Kidney tubule cell (primary cell): Measurements from ENCODE around the gene GPSM1.

Experiments used
- DNase-seq: peaks from one replicate; pipeline ENCODE4 v3.0.0-alpha.2; 2018; ENCODE audit warnings: low spot score

Gene GPSM1

DNA sequence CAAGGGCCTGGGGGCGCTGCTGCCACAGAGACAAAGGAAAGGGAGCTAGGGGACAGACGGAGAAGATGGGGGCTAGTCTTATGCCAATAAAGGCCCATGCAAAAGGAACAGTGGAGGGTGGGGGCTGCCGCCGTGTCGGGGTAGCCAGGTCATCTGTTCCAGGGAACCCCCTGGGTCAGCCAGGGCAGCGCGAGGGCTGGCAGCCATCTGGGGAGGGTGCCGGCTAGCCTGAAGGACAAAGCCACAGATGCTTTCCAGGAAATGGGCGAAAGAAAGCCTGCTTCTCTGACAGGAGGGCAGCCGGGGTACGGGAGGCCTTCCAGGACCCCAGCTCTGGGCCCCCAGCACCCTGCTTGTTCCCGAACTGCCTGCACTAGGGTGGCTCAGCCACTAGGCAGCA lies 47.8 kb downstream of the GPSM1 start:
- DNase-seq, result no peak

DNA sequence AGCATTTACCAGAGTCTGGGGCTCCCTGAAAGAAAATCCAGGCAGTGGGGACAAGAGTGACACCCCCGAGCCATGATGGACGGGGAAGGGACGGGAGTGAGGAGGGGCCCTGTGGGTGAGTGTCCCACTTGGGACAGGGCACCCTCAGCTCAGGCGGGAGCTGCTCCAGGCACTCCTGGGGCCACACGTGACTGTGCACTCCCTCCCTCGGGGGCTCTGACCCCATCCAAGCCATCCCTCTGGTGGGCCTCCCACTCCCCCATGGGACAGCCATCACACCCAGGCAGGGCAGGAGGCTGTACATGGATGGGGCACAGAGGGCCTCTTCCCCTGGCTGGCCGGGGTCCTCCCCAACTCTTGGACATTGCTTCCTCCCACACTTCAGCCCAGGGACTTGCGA lies 49.1 kb downstream of the GPSM1 start:
- no peak for DNase-seq

DNA sequence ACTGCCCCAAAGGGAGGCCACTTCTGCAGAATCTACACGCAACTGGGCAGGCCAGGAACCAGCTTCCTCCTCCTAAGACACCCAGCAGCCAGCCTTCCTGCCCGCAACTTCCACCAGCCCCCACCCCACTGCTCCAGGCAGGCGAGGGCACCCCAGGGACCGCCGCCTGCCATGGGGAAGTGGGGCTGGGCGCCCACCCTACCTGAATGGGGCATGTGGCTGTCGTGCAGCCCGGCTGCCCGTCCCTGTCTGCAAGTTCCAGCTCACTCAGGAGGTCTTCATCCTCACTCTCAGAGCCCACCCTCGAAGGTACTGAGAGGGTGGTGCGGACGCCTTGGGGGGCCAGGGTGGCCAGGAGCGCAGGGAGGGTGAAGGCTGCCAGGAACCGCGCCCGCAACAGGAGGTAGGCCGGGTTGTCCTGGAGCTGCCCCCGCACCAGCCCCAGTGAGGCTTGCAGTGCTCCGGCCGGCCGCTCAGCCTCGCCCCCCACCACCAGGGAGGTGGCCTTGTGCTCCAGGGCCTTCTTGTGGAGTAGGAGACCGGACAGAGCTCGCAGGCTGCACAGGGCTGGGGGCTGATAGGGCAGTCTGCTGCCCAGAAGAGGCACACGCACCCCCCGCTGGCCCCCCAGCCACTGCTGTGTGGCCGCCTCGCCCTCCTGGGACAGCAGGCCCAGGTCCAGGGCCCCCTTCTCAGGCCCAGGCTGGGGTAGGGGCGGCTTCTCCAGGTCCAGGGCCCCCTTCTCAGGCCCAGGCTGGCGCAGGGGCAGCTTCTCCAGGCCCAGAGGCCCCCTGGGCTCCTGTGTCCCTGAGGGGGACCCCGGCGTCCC lies 50.2 kb downstream of the GPSM1 start:
- no peak for DNase-seq

DNA sequence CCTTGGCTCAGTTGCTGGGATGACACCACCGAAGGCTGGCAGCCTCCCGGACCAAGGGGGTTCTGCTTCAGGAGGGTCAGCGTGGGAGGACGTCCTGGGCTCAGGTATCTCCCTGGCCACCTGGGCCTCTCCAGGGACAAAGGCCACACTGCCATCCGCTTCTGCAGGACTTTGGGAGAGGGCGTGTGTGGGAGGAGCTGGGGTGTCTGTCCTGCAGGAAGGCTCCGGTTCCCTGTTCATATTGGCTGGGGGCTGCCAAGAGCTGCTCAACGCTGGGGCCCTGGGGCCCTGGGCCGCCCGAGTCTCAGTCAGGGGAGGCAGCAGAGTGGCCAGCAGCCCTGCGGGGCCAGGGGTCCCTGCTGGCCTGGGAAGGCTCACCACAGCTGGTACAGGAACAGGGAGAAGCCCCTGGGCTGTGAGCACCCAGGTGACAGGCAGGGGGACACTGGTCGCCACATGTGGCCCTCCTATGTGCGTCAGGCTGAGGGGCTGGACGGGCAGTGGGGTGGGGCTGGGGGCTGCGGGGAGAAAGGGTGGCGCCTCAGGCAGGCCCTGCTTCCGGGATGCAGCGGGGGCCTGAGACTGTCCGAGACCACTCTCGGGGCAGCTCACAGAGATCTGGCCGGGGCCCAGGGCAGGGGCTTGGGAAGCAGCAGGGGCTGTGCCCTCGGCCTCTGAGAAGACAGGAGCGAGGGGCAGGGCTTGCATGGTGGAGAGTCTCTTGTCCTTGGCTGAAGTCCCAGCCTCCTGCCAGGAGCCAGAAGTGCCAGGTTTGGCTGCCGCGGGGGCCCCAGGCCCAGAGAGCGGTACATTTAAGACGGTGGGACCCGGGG lies 51.0 kb downstream of the GPSM1 start:
- no peak for DNase-seq

DNA sequence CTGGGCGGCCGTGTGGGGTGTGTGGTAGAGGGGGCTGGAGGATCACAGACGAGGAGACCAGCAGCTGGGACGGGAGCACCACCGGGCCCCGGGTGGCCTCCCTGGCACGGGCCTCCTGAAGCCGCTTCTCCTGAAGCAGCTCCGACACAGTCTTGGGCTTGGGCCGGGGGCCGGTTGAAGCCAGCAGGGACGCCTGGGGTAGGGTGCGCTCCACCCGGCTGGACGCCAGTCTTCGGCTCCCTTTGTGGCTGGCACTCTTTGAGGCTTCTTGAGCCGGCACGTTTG lies 51.6 kb downstream of the GPSM1 start:
- no peak for DNase-seq

DNA sequence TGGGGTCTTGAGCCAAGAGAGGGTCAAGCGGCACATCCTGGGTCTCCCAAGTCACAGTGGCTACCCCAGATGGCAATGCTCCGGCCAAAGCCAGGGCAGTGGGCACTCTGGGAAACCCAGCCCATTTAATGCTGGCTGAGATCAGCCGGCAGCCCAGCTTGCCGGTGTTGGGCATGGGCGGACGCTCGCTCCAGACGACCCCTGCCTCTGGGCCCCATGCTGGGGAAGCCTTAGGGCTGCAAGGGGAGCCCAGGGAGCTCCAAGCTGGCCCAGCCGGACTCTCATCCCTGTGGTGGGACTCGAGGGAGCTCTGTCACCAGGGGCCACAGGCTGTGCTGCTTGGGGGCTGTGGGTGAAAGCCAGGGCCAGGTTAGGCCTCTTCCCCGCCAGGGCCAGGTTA lies 52.1 kb downstream of the GPSM1 start:
- DNase-seq, result no peak

DNA sequence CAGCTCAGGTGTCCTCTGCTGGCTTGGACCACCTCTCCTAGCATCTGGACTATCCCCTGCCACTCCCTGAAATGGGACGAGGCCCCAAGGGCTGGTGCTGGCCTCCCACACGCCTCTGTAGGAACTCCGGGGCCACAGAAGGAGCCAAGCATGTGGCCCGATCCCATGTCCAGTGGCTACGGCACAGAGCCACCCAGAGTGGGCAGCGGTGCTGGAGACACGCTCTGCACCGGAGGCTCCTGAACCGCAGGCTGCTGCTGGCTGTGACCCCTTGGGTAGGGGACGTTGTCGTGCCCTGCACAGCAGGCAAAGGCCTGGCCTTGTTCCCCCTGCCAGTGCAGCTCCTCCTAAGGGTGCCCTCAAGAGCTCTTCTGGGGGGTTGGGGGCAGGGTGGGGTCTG lies 52.6 kb downstream of the GPSM1 start:
- DNase-seq, result no peak

DNA sequence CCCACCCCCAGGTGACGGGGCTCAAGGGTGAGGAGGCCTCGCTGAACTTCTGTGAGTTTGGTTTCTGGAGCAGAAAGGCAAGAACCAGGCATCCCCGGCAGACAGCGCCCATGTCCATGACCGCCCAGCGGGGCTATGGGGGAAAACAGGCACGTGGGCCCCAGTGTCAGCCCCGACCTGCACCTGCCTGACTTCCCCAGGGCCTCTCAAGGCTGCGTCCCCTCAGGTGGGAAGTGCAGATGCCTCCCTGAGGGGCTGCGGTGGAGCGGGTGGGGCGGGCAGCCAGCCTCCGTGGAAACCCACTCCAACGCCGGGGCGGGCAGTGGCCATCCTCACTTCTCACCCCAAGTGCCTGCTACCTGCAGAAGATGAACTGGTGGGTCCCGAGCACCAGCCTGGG lies 53.0 kb downstream of the GPSM1 start:
- DNase-seq, result no peak

DNA sequence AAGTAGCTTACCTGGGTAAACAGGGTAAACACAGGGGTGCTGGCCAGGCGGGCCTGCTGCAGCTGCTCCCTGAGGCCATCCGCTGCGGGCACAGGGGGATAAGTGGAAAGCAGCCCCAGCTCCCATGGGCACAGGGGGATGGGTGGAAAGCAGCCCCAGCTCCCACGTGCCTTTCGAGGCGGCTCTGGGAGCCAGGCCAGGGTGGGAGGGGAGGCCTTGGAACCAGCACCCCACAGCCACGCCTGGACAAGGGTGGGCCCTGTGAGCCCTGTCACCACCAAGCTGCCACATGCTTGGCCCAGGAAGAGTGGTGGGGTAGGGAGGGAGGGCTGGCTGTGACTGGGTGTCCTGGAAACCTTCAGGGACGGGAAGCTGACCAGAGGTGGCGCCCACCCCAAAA lies 54.0 kb downstream of the GPSM1 start:
- no peak for DNase-seq

DNA sequence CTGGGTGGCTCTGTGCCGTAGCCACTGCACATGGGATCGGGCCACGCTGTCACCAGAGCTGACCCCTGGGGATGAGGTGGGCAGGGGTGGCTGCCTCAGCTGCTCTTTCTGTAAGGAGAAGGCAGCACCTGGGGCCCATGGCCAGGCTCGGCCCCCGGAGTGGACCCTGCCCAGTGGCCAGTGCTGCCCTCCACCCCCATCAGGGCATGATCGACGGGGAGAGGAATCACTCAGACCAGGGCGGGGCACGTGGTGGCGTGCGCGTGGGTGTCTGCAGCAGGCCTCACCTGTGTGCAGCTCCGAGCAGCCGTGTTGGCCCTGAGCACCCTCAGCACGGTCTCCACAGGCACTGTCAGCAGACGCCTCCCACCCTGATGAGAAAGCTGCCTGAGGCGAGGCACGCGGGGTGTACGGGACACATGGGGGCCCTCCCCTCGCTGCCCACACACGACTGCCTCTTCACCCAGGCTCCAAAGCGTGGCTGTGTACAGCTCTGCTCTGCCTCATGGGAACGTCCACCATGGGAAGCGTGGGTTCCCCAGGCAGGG lies 54.7 kb downstream of the GPSM1 start:
- no peak for DNase-seq

DNA sequence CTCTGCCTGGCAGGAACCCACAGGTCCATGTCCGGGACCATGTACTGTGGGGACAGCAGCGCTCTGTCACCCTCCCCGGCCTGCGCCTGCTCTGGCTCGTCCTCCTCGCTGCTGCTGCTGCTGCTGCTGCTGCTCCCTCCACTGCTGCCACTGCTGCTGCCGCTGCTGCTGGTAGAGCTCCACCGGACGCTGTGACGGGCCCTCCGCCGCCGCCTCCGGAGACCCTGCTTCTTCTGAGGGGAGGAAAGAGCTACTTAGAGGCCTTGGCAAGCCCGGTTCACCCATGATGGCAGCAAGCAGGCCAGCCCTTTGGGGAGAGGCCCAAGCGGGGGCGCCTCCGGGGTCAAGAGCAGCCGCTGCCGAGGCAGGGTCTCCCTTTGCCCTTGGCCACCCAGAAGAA lies 56.1 kb downstream of the GPSM1 start:
- no peak for DNase-seq

DNA sequence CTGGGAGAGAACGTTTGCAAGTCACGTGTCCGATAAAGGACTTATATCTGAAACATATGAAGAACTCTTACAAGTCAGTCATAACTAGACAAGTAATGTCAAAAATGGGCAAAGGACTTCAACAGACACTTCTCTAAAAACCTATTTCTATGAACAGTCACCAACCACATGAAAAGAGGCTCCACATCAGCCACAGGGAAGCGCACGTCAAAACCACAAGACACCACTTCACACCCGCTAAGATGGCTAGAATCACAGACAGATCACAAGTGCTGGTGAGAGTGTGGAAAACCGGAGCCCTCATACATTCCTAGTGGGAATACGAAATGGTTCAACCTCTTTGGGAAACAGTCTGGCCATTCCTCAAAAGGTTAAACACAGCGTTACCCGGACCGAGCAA lies 57.7 kb downstream of the GPSM1 start:
- DNase-seq, result no peak

DNA sequence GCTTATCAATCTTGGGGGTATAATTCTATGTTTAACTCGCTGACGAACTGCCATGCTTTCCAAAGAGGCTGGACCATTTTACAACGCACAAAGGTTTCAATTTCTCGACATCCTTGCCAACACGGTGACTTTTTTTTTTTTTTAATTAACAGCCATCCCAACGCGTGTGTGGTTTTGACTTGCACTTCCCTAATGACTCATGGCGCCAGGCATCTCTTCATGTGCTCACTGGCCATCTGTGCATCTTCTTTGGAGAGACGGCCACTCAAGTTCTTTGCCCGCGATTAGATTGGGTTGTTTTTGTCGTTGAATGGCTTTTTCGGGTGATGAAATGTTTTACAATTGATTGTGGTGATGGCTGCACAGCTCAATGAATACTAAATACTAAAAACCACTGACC lies 58.7 kb downstream of the GPSM1 start:
- no peak for DNase-seq

DNA sequence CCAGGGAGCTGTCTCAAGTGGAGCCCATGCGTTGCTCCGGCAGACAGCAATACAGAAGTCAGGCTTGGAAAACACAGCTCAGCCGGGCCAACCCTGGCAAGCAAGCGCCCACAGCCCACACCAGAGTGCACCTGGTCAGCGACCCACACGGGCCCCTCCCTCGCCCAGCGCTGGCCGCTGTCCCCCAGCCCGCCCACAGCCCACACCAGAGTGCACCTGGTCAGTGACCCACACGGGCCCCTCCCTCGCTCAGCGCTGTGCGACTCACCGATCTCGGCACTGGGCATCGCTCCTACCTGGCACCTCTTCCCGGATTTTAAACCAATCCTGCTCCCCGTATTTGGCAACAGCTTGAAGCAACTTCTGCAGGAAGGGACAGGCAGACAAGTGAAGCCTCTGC lies 59.9 kb downstream of the GPSM1 start:
- DNase-seq, result no peak

DNA sequence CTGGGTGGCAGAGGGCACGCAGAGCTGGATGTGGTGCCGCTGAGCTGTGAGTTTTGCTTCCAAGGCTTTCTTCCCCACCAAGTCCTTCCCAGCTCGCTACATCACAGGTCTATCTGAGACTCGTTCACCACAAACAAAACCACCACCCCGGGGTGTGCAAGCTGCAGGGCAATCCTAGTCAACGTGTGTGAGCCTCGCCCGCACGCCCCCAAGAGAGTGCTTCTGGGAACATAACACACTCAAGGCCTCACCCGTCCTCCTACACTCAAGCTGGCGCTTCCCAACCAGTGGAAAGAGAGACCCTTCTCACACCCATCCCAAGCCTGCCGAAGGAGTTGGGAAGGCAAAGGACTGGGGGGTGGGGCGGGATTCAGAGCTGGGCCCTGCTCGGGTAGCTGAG lies 62.1 kb downstream of the GPSM1 start:
- no peak for DNase-seq

DNA sequence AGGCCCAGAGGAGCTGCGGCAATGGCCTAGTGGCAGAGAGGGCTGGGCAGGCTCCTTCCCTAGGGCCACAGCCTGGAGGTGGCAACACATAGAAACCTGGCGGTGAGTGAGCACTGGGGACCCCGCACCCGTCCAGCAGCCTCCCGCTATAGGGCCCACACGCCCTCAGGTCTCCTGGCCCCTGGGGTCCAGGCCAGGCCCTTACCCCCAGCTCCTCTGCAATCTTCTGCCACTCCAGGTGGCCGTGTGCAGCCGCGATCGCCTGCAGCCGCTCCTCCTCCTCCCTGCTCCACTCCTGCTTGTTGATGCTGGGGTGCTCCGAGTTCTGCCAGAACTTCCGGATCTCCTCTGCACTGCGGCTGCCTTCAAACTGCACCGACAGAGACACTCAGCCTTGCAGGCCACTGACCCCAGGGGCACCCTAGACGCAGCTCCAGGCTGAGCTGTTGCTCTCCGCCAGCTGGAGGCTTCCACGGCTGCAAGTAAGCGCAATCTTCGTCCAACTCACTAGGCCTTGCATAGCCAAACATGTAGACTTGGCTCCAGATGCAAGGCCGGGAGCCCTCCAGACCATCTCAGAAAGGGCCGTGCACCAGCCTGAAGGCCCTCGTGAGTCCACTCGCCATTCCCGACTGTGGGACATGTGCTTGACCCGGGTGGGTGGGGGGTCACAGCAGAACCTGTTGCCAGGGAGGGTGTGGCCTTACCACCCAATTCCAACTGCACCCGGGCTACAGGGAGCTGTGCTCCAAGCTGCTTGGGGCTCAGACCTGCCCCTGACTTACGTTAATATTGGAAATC lies 64.6 kb downstream of the GPSM1 start:
- no peak for DNase-seq

DNA sequence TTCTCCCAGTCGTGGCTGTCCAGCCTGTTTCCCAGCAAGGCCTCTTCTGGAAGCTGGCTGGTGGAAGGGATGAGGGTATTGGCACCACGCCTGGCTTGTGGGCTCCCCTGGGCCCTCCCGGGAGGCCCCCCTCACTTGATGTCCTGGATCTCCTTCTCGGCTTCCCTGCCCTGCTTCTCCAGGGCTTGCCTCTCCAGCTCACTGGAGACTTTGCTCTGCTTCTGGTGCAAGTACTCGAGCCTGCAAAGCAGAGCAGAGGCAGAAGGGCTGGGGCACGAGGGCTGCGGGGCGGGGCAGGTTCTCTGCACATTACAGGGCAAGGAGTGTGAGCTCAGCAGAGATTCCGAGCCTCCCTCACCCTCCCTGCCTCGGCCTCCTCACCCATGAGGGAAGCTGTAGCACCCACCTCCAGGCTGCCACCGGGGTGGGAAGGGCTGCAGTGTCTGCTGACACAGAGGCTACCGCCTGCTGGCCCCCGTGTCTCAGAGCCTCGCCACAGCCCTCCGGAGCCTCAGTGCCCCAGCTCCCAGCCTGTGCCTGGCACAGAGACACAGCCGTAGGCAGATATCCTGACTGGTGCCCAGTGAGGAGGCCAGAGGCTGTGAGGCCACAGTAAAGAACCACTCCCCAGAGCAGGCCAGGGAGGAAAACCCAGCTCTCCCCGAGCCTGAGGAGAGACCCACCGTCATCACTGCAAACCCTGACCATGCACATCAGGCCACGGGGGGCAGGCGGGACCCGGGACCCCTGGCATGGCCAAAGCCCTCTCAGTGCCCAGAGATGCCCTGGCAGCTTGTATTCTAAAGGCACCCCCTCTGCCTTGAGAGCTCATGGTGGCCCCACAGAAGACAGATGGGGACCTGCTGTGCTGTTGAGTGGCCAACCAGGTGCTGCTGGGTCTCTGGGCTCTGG lies 65.5 kb downstream of the GPSM1 start:
- no peak for DNase-seq

DNA sequence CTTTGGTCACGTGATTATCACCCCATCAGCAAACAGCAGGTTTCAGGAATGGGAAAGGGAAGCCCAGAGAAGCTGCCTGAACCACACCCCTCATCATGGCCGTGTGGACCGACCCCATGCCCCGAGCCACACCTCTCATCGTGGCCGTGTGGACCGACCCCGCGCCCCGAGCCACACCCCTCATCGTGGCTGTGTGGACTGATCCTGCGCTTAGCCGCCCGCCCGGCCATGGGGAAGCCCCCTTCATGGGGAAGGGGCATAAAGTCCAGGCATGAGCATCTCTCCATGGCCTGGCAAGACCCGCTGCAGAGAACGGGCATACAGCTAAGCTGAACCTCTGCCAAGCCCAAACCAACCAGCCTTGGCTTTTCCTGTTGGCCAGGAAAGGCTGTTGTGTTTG lies 66.2 kb downstream of the GPSM1 start:
- no peak for DNase-seq

DNA sequence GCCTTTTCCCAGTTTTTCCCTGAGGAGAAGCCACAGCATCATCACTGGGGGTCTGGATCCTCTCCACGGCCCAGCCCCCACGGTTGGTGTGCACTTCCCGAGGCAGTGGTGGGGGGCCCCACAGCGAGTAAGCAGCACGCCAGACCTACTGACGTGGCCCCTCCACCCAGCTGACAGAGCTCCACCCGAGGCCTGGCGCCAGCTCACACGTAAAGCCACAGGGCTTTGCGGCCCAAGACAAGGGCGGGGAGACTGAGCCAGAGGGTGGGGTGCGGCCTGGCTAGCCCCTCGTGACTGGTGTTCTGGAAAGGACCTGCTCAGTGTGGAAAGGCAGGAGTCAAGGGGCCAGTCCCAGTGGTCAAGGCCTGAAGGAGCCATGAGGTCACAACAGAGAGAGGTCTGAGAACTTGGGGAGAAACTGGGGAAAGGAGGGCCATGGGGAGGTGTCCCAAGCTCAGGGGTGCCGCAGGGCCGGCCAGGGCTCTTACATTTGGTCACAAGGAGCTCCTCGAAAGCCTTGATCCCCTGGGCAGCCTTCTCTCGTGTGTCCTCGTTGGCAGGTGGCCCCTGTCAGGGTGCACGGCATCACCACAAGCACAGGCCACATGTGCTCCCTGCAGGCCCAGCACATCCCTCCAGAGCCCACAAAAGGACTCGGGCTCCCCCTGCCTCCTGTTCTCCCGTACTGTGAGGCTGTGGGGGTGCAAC lies 67.1 kb downstream of the GPSM1 start:
- DNase-seq, result no peak

DNA sequence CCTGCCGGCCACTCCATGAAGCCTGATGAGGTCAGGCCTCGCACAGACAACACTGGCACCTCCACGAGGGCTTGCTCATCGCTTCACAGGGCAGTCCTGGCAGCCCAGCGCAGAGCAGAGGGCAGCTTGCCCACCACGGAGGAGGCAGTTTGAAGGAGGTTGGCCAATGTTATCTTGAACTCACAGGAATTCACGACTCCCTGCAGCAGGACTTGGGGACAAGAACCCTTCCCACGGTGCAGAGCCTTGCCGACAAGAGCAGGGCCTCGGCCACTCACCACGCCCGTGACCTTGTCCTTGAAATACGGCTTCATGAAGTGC lies 67.6 kb downstream of the GPSM1 start:
- DNase-seq, result no peak
